RPMI7951 (cell line): Measurements from ENCODE around the gene GLIS2. TPM values are rescaled to one million over a fixed set of nuclear protein-coding genes. Genes with fewer than 3 reads are reported as not detected.
A peak's percentile ranks its signal among the peaks of the same experiment; 100 is the strongest.

ENCODE experiments used
- DNase-seq: peaks from one replicate; pipeline ENCODE4 v3.0.0-alpha.2; 2012; ENCODE audit warnings: low read depth
- total RNA-seq: library from RNA; depleted of rRNA; stranded (reverse); fragments of >200 nt; shearing (Covaris generic); gene quantifications from 2 replicates; pipeline ENCODE4 v1.2.3, GENCODE V29; 2014

The GLIS2 gene
- total RNA-seq, 1 experiment from 2014 or later: 0.24 TPM

DNA sequence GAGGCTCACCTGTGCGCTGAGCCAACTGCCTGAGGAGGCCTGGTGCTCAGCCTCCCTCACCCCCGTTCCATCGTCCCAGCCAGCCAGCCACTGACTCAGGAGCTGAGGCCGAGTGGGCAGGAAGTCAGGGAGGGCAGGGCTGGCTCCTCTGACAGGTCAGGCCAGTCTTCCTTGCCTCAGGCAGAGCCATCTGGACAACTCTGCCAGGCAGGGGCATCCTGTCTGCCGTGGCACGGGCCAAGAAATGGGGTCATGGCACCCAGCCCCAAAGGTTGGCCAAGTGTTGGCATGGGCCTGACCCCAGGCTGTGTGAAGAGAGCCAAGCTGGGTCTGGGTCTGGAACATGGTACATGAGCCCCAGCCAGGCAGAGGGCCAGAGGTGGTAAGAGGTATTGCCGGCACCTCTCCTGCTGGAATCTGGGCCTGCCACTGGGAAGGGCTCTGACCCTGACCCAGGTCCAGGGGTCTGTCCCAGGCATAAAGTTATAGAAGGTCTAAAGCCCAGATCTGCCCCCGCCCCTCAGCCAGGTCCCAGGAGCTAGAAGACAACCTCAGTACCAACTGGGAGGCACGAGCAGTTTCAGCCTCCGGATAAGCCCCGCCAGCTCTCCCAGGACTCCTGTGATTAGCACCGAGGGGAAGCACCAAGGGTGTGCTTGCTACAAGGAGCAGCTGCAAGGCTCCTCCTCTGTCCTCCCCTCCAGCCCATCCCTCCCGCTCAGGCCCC lies 53.3 kb downstream of the GLIS2 start:
- peak; percentile 79 for DNase-seq

DNA sequence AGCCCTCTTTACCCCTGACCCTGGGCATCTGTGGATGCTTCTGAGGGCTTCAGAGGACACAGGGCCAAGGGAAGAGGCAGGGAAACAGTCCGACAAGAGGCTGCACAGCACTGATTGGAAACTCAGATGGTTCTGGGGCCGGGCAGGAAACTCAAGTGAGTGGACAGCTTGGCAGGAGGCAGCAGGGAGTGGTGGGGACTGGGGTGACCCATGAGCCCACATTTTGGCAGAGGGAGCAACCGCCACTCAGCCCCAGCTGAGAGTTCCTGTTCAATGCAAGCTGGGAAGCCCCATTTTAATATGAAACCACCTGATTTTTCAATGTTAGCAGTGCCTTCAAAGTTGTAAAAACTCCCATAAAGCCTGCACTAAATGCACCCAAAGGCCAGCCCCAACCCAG lies 54.3 kb downstream of the GLIS2 start:
- DNase-seq: no peak

DNA sequence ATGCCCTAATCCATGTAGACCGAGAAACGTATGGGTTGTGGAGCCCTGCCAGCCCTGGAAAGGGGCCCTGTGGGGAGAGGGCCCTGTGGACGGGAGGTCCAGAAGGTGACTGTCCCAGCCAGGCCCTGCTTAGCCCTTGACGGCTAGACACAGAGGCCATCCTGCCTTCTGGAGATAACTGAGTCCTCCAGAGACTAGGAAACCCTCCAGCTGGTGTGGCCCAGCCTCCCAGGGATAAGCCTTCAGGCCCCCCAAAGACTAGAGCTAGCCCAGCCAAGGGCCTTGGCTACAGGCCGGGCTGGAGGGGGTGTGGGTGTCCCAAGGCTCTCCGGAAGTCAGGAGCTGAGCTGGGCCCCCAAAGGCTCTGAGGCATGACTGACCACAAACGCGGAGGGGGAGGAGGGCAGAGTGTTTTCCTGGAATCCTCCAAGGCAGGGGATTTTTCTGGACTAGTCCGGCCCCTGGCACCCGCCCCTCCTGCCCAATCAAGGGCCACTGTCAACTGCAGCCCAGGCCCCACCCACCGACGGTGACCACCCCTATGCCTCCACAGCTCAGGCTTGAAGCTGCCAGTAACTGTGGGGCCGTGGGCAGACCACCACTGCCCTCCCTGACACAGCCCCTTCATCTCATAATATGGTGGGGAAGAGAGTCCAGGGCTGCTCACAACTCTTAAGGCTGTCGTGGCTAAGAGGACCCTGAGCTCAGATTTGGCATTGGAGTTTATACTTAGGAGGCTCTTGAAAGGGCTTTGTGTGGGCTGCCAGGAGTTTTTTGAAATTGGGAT lies 54.9 kb downstream of the GLIS2 start:
- DNase-seq: peak; percentile 97

DNA sequence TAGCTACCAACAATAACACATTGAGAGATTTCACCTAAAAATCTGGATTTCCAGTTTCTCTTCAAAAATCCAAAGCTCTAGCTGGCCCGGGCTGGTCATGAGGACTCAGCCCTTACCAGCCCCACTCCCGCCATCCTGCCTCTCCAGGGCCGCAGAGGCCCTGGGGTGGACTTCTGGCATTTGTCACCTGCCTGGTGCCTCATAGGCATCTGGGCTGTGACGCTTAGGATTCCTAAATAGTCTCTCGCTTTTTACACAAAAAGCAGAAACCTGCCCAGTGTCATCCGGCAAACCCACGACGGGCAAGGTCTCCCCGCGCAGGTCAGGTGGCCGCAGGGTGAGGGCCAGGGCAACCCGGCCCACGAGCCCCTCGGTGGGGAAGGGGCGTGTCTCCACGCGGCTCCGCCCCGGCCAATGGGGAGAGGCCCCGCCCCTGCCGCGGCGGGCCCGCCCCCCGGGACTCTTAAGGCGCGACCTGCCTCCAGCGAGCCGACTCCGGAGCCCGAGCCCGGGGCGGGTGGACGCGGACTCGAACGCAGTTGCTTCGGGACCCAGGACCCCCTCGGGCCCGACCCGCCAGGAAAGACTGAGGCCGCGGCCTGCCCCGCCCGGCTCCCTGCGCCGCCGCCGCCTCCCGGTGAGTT lies 55.6 kb downstream of the GLIS2 start, which contains the start of gene VASN:
Gene VASN, plus strand, starts transcription at position 492 of the 644 bp plus-strand sequence. CDS start 9,030 bp downstream, outside the sequence.
- DNase-seq: peak; percentile 68

DNA sequence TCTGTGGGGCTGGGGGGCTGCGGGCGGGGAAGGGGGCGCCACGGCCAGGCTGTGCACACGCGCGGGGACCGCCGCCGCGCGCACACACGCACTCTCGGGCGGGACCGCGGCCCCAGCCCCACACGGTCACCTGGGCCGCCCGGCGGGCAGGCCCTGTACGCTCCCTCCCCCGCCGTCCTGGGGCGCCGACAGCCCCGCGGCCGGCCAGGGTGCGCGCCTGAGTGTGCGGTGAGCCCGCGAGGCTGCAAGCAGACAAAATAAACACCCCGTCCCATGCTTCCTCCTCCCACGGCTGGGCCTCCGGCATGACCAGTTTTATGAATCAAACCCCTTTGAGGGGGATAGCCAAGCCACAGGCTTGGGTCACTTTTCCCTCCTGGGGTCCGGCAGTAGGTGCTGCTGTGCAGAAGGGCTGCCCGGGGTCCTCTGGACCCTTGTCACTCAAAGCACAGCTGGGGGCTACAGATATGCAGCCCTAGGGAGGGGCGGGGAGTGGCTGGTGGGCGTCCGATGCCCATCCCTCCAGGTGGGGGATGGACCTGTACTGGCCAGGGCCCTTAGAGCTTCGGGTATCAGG lies 56.2 kb downstream of the GLIS2 start:
- peak; percentile 39 for DNase-seq

DNA sequence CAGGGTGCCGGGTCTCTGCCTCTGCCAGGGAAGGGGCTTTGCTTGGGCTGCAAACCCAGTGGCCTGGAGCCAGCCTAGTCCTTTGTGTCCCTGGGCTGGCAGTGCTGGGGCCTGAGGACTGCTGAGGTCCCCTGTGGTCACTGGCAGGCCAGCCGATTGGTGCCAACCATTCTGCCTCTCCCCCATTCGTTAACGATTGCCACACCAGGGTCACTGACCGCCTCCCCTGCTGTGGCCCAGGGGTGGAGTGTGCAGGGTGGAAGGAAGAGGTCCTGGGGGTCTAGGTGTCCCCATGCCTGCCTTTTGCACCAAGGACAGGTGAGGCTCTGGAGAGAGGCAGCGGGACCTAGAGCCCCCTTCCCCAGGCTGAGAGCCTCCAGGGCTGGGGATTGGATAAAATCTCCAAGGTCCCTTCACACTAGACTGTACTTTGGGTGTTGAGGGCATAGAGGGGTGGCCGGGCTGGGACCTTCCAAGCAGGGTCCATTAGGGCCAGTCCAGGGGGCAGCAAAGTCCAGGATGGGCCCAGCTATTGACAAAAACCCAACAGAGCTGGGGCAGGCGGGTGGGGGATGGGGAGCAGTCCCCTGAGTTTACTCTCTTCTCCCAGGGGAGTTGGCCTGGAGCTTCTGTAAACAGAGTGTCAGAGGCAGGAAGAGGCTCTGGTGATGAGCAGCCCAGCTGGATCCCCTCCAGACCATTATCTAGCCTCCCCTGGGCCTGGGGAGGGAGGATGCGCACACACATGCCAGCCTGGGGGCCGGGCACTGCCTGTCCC lies 56.9 kb downstream of the GLIS2 start:
- peak; percentile 87 for DNase-seq

DNA sequence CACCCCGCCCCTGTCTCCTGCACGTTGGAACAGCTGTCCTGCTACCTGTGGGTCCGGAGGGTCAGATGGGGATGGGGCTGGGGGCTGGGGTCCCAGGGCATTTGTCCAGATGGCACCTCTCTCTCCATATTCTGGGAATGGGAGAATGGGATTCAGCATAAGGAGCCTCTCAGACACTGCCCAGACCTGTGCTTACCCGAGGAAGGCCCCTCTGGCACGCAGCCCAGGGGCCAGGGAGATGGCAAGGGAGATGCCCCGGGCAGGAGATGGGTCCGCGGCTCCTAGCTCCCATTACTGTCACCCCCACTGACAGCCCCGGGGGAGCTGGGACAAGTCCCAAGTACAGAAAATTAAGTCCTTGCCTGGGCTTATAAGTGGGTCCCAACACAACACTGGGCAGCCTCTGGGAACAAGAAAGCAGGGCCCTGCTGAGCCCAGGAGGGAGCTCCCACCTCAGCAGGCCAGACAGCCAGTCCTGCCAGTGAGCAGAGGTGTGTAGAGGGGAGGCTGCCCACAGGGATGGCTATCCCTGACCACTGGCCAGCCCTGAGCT lies 57.6 kb downstream of the GLIS2 start:
- peak; percentile 61 for DNase-seq

DNA sequence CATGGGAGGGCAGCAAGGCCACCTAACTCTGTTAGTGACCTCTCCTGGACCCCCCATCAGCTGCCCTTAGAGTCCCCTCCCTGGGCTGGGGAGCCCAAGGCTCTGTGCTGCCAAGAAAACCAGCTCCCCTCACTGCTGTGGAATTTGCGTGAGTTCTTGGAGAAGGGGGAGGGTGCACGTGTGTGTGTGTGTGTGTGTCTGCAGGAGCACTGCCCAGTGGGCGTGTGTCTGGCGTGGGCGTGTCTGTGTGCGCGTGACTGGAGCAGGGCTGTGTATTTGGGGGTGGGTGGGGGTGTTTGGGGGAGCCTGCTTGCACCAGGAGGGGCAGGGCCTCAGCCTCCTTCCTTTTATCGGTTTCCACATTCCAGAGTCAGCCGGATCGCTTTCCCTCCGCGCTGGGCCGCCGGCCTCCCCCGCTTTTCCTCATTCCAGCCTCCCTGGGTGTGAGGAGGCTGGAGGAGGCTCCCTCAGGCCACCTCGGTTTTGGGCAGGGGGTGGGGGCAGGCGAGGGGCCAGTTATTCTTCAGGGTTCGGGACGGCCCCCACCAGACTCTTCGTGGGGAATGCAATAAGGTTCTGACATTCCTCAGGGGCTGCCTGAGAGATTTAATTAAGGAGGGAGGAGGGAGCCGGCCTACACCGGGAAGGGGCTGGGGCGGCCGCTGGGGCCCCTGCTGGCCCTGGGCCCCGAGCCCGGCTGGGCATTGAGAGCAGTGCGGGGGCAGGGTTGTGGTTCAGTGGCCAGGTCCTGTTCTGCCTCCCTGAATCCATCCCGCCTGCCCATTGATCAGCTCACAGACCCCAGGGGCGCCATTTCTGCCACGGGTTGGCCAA lies 58.3 kb downstream of the GLIS2 start:
- DNase-seq: peak; percentile 77

DNA sequence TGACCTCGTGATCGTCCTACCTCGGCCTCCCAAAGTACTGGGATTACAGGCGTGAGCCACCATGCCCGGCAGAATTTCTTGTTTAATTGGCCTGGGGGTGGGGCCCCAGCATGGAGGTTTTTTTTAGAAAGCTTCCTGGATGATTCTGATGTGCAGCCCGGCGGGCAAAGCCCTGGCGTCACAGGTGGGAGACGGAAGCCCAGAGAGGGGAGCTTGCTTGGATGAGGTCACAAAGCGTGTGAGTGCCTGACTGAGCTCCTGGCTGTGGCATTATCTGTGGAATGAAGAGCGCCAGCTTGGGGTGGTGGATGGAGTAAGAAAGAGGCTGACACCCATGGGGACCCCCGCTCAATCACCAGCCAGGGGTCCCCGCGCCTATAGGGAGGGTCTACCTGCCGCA lies 59.9 kb downstream of the GLIS2 start:
- no peak for DNase-seq

DNA sequence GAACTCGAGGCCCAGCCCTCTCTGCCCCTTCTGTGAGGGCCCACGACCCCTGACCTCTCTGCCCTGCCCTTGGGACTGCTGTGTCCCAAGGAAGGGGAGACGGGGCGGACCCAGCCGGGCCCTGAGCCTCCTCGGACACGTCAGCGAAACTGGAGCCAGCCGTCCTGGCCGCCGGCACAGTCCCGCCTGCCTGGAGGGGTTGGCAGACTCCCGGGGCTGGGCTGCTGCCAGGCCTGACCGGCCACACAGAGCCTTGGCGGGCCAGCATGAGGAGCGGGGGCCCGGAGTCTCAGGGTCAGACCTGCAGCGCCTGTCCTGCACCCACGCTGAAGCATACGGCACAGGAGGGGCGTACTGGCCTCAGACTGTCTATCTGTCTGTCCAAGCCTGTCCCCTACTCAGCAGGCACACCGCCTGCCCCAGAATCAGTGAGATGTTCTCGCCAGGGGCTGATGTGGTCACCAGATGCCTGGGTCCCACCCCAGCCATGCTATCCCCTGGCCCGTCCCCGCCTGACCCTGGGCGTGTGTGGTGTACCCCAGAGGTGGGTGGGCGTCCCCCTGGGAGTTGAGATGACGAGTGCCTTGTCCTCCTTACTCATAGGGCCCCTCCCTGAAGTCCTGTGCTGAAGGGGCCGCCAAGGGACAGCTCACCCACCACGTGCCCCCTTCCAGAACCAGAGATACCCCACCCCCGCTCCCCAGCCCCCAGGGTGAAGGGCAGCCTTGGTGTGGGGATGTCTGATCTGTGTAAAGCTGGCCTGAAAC lies 60.4 kb downstream of the GLIS2 start:
- no peak for DNase-seq

DNA sequence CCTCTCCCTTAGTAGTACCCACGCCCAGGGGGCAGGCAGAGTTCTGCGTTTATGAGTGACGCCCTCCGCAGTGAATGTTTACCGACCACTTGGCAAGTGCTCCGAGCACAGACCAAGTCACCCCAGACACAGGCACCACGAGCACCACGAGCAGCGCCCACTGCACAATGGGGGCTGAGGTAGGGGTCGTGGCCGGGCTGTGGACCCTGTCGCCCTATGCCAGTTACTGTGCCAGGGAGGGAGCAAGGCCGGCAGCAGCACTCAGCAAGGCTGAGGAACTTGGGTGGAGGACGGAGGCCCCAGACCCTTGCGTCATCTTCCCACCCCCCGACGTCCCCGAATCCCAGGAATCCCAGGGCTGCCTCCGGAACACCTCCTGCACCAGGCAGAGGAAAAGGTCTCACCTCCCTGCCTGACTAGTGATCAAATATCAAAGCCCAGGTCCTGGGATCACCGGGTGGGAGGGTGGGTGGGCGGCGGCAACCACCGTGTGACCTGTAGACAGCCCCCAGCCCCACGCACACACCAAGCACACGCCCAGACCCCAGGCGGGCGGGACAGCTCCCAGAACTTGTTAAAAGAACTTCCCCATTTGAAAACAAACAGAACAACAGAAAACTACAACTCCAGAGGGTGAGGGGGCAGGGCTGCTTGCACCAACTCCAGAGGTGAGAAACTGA lies 61.2 kb downstream of the GLIS2 start:
- no peak for DNase-seq

DNA sequence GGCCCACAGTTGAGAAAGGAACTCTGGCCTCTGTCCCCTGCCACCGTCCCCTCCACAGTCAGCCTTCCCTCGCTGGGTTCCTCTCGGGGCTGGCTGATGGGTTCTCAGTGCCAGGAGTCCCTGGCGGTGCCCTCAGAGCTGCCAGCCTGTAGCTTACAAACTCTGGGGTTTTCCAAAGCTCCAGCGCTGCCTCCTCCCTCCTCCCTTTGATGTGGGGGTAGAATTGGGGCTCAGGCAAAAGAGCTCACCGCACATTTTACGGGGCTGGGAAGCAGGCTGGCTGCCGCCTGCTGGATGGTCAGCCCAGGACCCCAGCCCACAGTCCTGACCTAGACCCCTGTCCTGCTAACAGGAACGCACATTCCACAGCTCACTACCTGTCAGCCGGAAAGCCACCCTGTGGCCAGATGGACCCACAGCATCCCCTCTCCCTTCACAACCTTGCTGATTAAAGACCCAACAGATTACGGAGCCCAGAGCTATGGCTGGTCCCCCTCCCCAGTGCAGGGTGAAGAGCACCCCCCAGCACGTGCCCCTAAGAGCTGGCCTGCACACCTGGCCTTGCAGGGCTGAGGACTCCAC lies 61.8 kb downstream of the GLIS2 start:
- no peak for DNase-seq

DNA sequence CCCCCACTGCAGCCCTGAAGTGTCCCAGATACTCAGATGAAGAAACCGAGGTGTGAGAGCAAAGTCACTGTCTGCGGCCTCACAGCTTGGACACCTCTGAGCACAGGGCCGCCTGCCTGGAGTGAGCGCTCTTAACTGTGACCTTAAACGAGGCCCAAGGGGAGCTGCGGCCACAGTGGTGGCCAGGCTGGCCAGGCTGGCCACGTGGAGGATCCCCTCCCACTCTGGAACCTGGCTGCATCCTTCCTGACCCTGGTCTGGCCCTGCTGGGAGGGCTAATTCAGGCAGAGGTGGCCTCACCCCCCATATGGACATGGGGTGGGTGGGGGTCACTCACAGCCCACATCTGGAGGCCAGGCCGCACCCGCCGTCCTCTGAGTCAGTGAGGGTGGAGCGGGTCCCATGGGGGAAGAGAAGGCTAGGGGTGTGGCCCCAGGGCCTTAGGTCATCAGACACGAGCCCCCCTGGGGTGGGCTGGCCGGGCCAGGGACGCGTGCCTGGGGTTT lies 62.3 kb downstream of the GLIS2 start:
- no peak for DNase-seq

DNA sequence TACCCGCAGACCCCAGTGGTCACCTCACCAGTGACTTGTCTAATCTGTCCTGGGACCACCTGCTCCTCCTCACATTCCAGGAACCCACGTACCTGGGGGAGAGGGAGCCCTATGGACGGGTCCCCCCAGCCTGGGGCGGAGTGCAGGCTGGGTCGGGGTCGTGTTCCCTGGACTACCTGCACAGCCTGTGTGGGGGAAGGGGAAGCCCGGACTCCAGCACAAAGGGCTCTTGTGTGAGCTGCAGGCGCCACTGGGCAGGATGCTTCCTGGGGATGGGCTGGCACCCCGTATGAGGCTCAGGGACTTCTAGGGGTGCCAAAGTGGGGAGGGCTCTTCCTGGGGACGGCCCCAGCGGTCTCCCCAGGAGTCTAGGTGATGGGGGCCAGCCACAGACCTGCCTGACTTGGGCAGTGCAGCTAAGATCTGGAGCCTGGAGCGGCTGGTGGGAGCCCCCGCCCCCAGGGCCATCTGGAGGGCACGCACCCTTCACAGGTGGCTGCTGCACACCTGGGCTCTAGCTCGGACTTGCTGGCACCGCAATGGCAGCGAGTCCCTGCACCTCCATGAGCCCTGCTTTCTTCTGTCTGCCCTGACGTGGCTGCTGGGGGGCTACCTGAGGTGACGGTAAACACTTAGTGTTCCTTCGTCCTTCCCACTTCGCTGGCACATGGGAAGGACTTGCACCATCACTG lies 63.3 kb downstream of the GLIS2 start:
- no peak for DNase-seq

DNA sequence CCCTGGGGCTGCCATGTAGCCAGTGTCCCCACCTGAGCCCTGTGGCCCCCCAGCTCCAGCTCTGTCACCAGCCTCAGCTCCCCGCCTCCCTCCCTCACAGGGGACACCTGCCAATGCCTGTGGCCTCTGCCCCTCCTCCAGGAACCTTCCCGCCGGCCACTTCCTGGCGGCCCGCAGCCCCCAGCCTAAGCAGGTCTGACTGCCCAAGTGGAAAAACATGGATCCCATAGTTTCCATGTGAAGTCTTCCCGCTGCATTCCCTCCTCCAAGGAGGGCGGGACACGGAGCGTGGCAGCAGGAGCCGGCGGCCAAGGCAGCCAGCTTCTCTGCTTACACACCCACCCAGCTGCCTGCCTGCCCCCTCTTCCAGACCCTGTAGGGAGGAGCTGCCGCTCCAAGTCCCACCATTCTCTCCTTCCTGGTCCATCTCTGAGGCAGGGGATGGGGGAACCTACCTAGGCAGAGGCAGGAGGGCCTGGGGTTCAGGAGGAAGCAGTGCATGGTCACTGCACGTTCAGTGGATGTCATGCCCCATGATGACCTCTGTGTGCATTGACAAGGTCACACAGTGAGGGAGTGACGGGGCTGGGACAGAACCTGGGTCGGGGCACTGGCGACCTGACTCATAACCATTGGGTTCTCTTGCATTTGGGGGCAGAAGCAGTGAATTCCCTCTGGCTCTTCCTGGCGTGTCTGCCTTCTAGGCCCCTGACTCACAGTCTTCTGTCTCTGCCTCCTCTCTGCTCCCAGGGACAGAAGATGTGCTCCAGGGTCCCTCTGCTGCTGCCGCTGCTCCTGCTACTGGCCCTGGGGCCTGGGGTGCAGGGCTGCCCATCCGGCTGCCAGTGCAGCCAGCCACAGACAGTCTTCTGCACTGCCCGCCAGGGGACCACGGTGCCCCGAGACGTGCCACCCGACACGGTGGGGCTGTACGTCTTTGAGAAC lies 64.5 kb downstream of the GLIS2 start:
- no peak for DNase-seq
